Skeletal muscle tissue (tissue), 4 donors: ENCODE results near the gene GUF1. TPM values are rescaled to one million over a fixed set of nuclear protein-coding genes. Genes with fewer than 3 reads are reported as not detected.

Experiments
- H3K27ac ChIP-seq: one replicate; pipeline ENCODE4 v1.7.0; 2013; ENCODE audit warnings: mild to moderate bottlenecking, low read depth, low read length, inconsistent platforms
- H3K27me3 ChIP-seq, 3 donors: one replicate each; pipeline ENCODE4 v1.7.0; 2013; ENCODE audit warnings: low read length in 3 of 3; ENCODE audit not compliant: control insufficient read depth in 3 of 3, insufficient read depth in 3 of 3
- H3K36me3 ChIP-seq, 3 donors: one replicate each; pipeline ENCODE4 v1.7.0; 2013; ENCODE audit warnings: low read length in 3 of 3; ENCODE audit not compliant: control insufficient read depth in 3 of 3, insufficient read depth in 3 of 3
- H3K4me1 ChIP-seq, 3 donors: one replicate each; pipeline ENCODE4 v1.7.0; 2013; ENCODE audit warnings: low read length in 3 of 3, mild to moderate bottlenecking in 3 of 3; ENCODE audit not compliant: control insufficient read depth in 3 of 3, insufficient read depth in 3 of 3
- H3K4me3 ChIP-seq, 3 donors: one replicate each; pipeline ENCODE4 v1.7.0; 2013; ENCODE audit warnings: low read length in 3 of 3
- H3K9ac ChIP-seq, 3 donors: one replicate each; pipeline ENCODE4 v1.7.0; 2013; ENCODE audit warnings: low read length in 3 of 3, mild to moderate bottlenecking in 3 of 3, moderate library complexity in 2 of 3, low read depth in 1 of 3
- H3K9me3 ChIP-seq, 3 donors: one replicate each; pipeline ENCODE4 v1.7.0; 2013; ENCODE audit warnings: low read length in 3 of 3; ENCODE audit not compliant: control insufficient read depth in 3 of 3
- total RNA-seq: library from RNA; depleted of rRNA; stranded (reverse); fragments of >200 nt; gene quantifications from one replicate; pipeline ENCODE4 v1.2.3, GENCODE V29; 2014
- donor health status: Osteomylitis.

Gene GUF1, protein sequence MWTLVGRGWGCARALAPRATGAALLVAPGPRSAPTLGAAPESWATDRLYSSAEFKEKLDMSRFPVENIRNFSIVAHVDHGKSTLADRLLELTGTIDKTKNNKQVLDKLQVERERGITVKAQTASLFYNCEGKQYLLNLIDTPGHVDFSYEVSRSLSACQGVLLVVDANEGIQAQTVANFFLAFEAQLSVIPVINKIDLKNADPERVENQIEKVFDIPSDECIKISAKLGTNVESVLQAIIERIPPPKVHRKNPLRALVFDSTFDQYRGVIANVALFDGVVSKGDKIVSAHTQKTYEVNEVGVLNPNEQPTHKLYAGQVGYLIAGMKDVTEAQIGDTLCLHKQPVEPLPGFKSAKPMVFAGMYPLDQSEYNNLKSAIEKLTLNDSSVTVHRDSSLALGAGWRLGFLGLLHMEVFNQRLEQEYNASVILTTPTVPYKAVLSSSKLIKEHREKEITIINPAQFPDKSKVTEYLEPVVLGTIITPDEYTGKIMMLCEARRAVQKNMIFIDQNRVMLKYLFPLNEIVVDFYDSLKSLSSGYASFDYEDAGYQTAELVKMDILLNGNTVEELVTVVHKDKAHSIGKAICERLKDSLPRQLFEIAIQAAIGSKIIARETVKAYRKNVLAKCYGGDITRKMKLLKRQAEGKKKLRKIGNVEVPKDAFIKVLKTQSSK
- 12.0 TPM for total RNA-seq

DNA sequence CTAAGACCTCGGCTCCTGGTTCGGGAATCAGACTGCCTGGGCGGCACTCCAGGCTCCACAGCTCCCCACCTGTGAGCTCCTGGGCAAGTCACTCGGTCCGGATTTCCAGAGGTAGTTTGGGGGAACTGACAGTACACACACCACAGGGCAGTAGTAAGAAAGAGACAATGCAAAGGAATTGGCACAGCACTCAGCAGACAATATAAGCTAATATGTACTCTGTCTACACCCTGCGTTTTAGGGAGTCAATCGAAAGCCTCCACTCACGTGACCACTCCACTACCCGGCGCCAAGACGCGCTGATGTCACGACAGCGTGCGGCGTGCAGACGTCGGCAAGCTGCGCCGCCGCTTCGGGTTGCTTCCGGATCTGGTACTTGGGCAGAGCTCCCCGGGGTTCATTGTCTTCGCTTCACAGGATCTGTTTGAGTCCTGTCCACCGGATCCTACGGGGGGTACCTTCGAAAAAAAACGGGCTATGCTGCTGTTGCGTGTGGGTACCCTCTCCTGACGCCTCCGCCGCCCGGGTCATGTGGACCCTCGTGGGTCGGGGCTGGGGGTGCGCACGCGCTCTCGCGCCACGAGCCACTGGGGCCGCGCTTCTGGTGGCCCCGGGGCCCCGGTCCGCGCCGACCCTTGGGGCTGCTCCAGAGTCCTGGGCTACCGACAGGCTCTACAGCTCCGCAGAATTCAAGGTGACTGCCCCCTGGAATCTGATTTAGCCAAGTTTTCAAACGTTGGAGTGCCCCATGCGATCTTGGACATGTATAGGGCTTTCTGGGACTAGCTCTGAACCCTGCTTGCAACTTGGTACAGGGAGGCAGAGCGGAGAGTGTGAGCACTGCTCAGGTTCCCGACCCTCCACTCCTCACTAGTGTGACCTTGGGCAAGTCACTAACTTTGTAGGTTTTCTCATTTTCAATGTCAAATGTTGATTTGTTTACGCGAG, at the start of gene GUF1:
Gene GUF1 (plus strand): TSS at position 327 of the 948 bp plus-strand sequence. CDS start 203 bp downstream, at position 530.
- Histone ChIP-seq H3K27ac (peak within 1 kb of the TSS; percentile 96), H3K9me3 (no peaks in the 10 kb centered on the region), H3K36me3 (peaks cover 0 to 12% (median 10%) of the 10 kb centered on the region in 3 donors), H3K27me3 (no peaks in the 10 kb centered on the region), H3K4me1 (peaks cover 12 to 15% (median 14%) of the 10 kb centered on the region in 3 donors), H3K4me3 (peak within 1 kb of the TSS; percentile 87 to 99 (median 90)), H3K9ac (peak within 1 kb of the TSS; percentile 84 to 98 (median 91))

DNA sequence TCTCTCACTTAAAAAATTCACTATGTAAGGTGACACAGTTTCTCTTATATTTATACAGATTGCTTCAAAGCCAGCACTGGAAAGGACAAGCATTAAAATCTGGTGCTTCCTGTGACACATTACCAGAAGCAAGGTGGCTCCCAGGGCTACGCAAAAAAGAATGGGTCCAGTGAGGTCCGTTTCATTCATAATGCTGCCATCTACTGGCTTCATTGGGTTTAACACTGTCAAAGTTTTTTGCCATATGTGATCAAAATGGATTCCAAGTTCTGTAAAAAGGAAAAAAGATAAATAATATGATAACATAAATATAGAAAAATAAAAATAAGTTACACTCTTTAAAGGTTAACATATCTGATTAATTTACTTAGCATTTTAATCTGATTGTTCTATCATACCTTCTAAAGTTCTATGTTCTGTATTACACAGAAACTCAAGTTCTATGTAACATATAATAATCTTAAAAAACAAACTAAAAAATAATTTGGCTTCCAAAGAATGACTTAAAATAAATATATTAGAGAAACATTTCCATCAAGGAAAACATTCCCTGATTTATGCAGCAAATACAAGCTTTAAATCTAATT, 48.8 kb upstream of the GUF1 start:
- Histone ChIP-seq H3K4me3 (no peak overlapping the region), H3K27ac (no peak overlapping the region), H3K4me1 (no peaks in the 10 kb centered on the region), H3K9ac (no peak overlapping the region), H3K9me3 (no peaks in the 10 kb centered on the region), H3K27me3 (no peaks in the 10 kb centered on the region), H3K36me3 (peaks cover 0 to 7% (median 3%) of the 10 kb centered on the region in 3 donors)

DNA sequence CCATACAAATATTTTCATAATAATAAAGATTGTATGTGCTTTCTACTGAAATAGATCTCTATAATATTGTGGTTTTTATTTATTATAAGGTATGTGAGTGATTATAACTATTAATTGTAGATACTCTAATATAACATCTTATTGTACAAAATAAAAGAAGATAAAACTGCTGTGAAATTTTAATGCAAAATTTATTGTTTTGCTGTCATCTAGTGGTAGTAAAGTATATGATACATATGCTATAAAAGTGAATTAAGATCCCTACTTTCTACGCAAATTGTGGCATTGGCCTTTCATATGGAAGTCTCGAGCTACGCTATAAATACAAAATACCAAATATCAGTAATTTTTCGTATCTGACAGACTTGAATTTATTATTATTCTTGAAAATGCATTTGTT, 46.1 kb upstream of the GUF1 start:
- Histone ChIP-seq H3K27ac (no peak overlapping the region), H3K9me3 (no peaks in the 10 kb centered on the region), H3K4me1 (no peaks in the 10 kb centered on the region), H3K36me3 (peaks cover 0 to 1% (median 0%) of the 10 kb centered on the region in 3 donors), H3K9ac (no peak overlapping the region), H3K27me3 (no peaks in the 10 kb centered on the region), H3K4me3 (no peak overlapping the region)

DNA sequence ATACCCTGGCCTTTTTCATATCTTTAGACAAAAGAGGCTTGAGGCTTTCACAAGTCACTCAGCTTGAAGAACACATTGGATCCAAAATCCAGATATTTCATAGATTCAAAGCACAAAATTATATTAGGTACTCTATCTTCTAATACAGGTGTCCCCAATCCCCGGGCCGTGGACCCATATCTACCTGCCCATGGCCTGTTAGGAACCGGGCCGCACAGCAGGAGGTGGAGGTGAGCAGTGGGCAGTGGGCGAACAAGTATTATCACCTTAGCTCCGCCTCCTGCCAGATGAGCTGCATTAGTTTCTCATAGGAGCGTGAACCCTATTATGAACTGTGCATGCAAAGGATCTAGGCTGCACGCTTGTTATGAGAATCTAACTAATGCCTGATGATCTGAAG, 45.5 kb upstream of the GUF1 start:
- Histone ChIP-seq H3K27ac (no peak overlapping the region), H3K27me3 (no peaks in the 10 kb centered on the region), H3K9ac (no peak overlapping the region), H3K4me1 (no peaks in the 10 kb centered on the region), H3K4me3 (no peak overlapping the region), H3K9me3 (no peaks in the 10 kb centered on the region), H3K36me3 (no peaks in the 10 kb centered on the region)

DNA sequence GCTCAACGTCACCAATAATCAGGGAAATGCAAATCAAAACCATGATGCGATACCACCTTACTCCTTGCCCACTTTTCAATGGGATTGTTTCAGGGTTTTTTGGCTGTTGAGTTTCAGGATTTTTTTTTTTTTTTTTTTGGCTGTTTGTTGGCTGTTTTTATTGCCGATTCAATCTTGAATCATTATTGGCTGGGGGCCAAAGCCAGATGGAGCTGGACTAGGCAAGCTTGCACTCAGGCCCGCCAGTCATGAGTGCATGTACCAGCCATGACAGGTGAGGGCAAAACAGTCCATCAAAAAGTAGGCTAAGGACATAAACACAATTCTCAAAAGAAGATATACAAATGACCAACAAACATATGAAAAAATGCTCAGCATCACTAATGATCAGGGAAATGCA, 40.1 kb upstream of the GUF1 start:
- Histone ChIP-seq H3K4me1 (no peaks in the 10 kb centered on the region), H3K27ac (no peak overlapping the region), H3K4me3 (no peak overlapping the region), H3K27me3 (no peaks in the 10 kb centered on the region), H3K9me3 (no peaks in the 10 kb centered on the region), H3K9ac (no peak overlapping the region), H3K36me3 (peaks cover 0 to 9% (median 0%) of the 10 kb centered on the region in 3 donors)

DNA sequence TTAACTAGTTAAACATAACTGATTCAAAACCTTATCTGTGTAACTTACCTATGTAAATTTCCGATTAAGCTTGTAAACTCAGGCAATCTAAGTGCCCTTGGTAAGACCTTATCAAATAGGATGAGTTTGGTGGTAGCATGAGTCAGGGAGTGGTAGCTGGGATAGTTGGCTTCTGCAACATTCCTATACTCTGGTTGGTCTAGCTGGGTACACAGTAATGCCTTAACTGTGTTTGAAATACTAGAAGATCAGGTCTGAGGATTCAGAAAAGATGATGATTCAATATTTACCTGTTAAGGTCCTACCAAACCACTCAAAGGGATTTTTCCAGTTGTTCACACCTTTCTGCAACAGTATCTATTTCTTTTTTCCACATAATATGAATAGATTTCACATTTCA, 32.1 kb upstream of the GUF1 start:
- no peaks in the 10 kb centered on the region for H3K27me3 ChIP-seq
- no peaks in the 10 kb centered on the region for H3K4me1 ChIP-seq
- H3K9ac ChIP-seq = no peak overlapping the region
- H3K4me3 ChIP-seq = no peak overlapping the region
- H3K36me3 ChIP-seq = peaks cover 0 to 11% (median 3%) of the 10 kb centered on the region in 3 donors
- H3K9me3 ChIP-seq = peaks cover 0 to 3% (median 2%) of the 10 kb centered on the region in 3 donors
- H3K27ac ChIP-seq = no peak overlapping the region

DNA sequence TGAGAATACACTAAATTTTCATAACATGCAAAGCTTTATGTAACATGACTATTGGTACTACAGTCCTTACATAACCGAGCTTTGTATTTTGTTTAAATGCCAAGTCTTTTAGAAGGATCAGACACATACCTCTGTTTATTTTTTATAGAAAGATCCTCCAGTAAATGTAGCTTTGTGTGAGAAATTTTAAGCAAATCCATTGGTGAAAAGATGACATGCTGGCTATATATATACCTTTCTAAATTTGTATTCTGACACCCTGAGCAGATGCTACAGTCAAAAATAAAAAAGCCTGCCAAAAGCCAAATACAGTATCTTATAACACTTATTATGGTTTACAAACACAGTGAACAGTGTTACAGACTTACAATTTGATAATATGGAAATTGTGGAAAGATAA, 26.8 kb upstream of the GUF1 start, which contains the start of gene YIPF7:
Gene YIPF7 (minus strand): TSS at position 201 of the 400 bp plus-strand sequence. CDS start 1,525 bp downstream, outside the sequence.
- Histone ChIP-seq H3K9ac (peak within 1 kb of the TSS; percentile 71 to 95 (median 76)), H3K36me3 (peaks cover 0 to 3% (median 0%) of the 10 kb centered on the region in 3 donors), H3K9me3 (no peaks in the 10 kb centered on the region), H3K4me1 (peaks cover 0 to 6% (median 5%) of the 10 kb centered on the region in 3 donors), H3K27me3 (no peaks in the 10 kb centered on the region), H3K4me3 (peak within 1 kb of the TSS; percentile 36 to 67 (median 41)), H3K27ac (peak within 1 kb of the TSS; percentile 86)

DNA sequence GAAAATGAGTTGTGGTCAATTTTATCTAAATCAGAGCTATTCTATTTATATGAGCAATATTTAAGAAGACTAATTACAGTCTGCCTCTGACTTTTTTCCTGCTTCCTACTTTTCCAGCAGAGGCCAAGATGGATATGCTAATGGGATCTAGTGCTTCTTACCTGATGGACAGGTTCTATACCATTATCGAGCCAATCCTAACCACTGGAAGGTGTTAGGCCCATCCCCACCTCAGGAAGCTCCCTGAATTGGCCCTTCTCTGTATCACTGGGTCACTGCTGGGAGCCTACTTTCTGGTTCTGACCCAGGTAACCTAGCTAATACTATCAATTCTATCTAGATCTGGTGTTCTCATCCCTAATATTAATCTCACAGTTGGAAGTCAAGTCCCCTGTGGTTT, 26.2 kb upstream of the GUF1 start:
- Histone ChIP-seq H3K36me3 (peaks cover 0 to 1% (median 0%) of the 10 kb centered on the region in 3 donors), H3K4me3 (no peak overlapping the region), H3K4me1 (peaks cover 0 to 6% (median 5%) of the 10 kb centered on the region in 3 donors), H3K27me3 (no peaks in the 10 kb centered on the region), H3K9ac (peak overlapping the region in 2 of 3 donors; percentile 71 to 76), H3K27ac (peak overlapping the region; percentile 86), H3K9me3 (no peaks in the 10 kb centered on the region)

DNA sequence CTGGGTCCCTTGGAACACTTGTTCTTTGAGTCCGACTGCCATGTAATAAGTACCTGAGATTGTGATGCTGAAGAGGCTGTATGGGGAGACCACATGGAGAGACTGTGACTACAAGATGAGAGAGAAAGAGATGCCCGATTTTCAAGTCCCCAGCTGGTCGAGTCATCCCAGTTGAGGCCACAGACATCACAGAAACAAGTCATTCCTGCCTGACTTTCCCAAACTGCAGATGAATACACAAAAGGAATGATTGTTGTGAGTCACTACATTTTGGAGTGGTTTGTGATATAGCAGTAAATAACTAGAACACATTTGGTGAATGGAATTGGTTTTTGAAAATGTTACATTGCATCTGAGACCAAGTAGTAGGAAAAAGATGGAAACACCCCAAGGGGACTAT, 17.8 kb upstream of the GUF1 start:
- no peak overlapping the region for H3K9ac ChIP-seq
- H3K27me3 ChIP-seq = no peaks in the 10 kb centered on the region
- no peak overlapping the region for H3K27ac ChIP-seq
- no peaks in the 10 kb centered on the region for H3K4me1 ChIP-seq
- H3K4me3 ChIP-seq = no peak overlapping the region
- H3K36me3 ChIP-seq = no peaks in the 10 kb centered on the region
- no peaks in the 10 kb centered on the region for H3K9me3 ChIP-seq
